ENCODE results near the gene NAB1. TPM values are rescaled to one million over a fixed set of nuclear protein-coding genes. Genes with fewer than 3 reads are reported as not detected.
A peak's percentile ranks its signal among the peaks of the same experiment; 100 is the strongest.

The NAB1 gene
- total RNA-seq, 2 experiments from 2014 or later: 23.0 to 24.8 TPM

GRCh38 chr2:190653931-190654330 is 5.0 kb downstream of the NAB1 start:
- CTCF ChIA-PET: interaction anchor here (1.6 to 2.2 kb wide), 2 partner anchors 9 to 26 kb away, joined by 5 to 9 read pairs; no protein-coding TSS in a partner anchor
- Mint-ChIP-seq H3K36me3 (ENCODE audit: low read depth) (peaks cover 8% of the 10 kb centered on the region), H3K27ac (no peak overlapping the region), H3K4me1 (ENCODE audit: low read depth) (peaks cover 39% of the 10 kb centered on the region), H3K27me3 (no peaks in the 10 kb centered on the region), H3K9me3 (no peaks in the 10 kb centered on the region), H3K4me3 (no peak overlapping the region)
- TF ChIP-seq, protein P1, sequence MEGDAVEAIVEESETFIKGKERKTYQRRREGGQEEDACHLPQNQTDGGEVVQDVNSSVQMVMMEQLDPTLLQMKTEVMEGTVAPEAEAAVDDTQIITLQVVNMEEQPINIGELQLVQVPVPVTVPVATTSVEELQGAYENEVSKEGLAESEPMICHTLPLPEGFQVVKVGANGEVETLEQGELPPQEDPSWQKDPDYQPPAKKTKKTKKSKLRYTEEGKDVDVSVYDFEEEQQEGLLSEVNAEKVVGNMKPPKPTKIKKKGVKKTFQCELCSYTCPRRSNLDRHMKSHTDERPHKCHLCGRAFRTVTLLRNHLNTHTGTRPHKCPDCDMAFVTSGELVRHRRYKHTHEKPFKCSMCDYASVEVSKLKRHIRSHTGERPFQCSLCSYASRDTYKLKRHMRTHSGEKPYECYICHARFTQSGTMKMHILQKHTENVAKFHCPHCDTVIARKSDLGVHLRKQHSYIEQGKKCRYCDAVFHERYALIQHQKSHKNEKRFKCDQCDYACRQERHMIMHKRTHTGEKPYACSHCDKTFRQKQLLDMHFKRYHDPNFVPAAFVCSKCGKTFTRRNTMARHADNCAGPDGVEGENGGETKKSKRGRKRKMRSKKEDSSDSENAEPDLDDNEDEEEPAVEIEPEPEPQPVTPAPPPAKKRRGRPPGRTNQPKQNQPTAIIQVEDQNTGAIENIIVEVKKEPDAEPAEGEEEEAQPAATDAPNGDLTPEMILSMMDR (IDR thresholded peaks at IDR 0.05): no peak
- DNase-seq: no peak
- intact Hi-C loops (cut with micrococcal nuclease): loop anchor here (5.0 kb wide), 1 partner anchor 122 kb away; the partner anchor contains the start of gene NEMP2
- ATAC-seq: no peak
- POLR2A ChIA-PET: interaction anchor here (0.6 to 1.3 kb wide), 2 partner anchors 12 to 13 kb away, joined by 3 read pairs; no protein-coding TSS in a partner anchor

DNA sequence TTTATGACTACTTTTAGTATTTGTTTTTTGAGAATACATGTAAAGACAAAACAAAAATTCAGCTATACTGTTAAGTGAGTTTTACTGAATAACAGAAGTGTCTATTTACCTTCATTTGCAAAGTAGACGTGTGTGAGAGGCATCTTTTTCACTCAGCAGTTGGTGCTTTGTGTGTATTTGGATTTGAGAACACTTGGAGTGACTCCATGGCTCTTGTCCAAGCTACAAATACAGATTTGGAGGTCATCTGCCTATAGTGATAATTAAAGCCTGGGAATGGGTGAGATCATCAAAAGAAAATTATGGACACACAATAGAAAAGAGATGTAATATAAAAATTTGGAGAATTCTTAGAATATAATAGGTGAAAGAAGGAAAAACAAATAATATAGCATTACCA is 6.2 kb downstream of the NAB1 start:
- no peaks in the 10 kb centered on the region for H3K9me3 Mint-ChIP-seq
- DNase-seq: no peak
- ChIA-PET POLR2A (interaction anchor here (1.3 kb wide), 1 partner anchor 12 kb away, joined by 3 read pairs; no protein-coding TSS in a partner anchor), CTCF (interaction anchor here (1.1 to 1.6 kb wide), 2 partner anchors 12 to 25 kb away, joined by 3 to 5 read pairs; no protein-coding TSS in a partner anchor)
- peaks cover 47% of the 10 kb centered on the region for H3K4me1 Mint-ChIP-seq (ENCODE audit: low read depth)
- ATAC-seq: no peak
- no peak overlapping the region for H3K4me3 Mint-ChIP-seq
- H3K36me3 Mint-ChIP-seq (ENCODE audit: low read depth): peaks cover 18% of the 10 kb centered on the region
- TF ChIP-seq, protein P1 (IDR thresholded peaks at IDR 0.05): no peak
- intact Hi-C loops (cut with micrococcal nuclease): no loop called here
- H3K27me3 Mint-ChIP-seq: no peaks in the 10 kb centered on the region
- H3K27ac Mint-ChIP-seq: no peak overlapping the region

DNA sequence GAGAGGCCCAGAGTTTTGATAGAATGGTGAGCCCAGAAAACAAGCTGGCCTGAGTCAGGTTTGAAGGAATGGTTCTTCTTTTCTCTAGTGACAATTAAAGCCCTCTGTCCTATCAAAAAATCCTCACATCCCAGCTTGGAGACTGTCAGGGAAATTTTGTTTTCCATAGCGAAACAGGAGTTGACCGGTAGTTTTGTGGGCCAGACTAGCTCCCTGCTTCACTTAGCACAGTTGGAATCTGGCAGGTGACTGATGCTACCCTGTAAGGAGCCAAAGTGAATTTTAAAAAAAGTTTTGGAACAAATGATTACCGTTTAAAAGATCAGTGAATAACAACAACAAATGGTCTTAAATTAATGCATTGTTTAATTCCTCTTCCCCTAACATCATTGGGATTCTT is 6.7 kb downstream of the NAB1 start:
- intact Hi-C loops (cut with micrococcal nuclease): no loop called here
- CTCF ChIA-PET: interaction anchor here (1.1 to 1.6 kb wide), 4 partner anchors 12 to 104 kb away, joined by 3 to 5 read pairs (median 3); no protein-coding TSS in a partner anchor
- H3K27me3 Mint-ChIP-seq: no peaks in the 10 kb centered on the region

DNA sequence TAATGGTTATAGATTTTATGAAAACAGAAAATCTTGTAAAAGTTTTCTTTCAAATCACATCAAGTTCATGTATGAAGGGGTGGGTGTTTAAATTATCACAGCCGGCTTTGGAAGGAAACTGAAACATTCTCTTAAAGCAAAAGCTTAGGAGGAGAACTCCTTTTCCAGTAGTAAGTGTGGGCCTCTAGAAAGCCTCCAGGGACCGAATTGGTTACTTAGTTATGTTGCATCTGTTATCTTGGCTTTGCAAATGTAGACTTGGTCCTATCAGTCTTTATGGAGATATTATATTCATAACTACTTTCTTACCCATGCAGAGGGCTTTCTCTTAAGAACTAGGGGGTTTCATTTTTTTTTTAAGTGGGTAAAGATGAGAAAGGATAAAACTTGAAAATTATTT is 7.4 kb downstream of the NAB1 start:
- Mint-ChIP-seq H3K36me3 (ENCODE audit: low read depth) (peaks cover 22% of the 10 kb centered on the region), H3K27ac (peak overlapping the region; percentile 39), H3K4me3 (no peak overlapping the region), H3K9me3 (no peaks in the 10 kb centered on the region), H3K27me3 (no peaks in the 10 kb centered on the region), H3K4me1 (ENCODE audit: low read depth) (peaks cover 51% of the 10 kb centered on the region)
- CTCF ChIA-PET: interaction anchor here (0.7 to 1.4 kb wide), 4 partner anchors 10 to 104 kb away, joined by 3 to 6 read pairs (median 3); no protein-coding TSS in a partner anchor
- intact Hi-C loops (cut with micrococcal nuclease): no loop called here
- TF ChIP-seq, protein P1 (IDR thresholded peaks at IDR 0.05): no peak
- ATAC-seq (no peak), DNase-seq (no peak)
- POLR2A ChIA-PET: no interaction called here

More for the DNA sequence above, 6.7 kb downstream of the NAB1 start:
- H3K4me1 Mint-ChIP-seq (ENCODE audit: low read depth): peaks cover 50% of the 10 kb centered on the region
- H3K9me3 Mint-ChIP-seq: no peaks in the 10 kb centered on the region
- no peak for DNase-seq
- H3K36me3 Mint-ChIP-seq (ENCODE audit: low read depth): peaks cover 18% of the 10 kb centered on the region
- POLR2A ChIA-PET: interaction anchor here (0.5 kb wide), 1 partner anchor 306 kb away, joined by 3 read pairs; no protein-coding TSS in a partner anchor
- ATAC-seq: no peak
- TF ChIP-seq, protein P1 (IDR thresholded peaks at IDR 0.05): no peak
- no peak overlapping the region for H3K27ac Mint-ChIP-seq
- no peak overlapping the region for H3K4me3 Mint-ChIP-seq

GRCh38 chr2:190657474-190658255 is 8.8 kb downstream of the NAB1 start:
- no peak for ATAC-seq
- POLR2A ChIA-PET: no interaction called here
- intact Hi-C loops (cut with micrococcal nuclease): no loop called here
- Mint-ChIP-seq H3K9me3 (no peaks in the 10 kb centered on the region), H3K36me3 (ENCODE audit: low read depth) (peaks cover 22% of the 10 kb centered on the region), H3K27ac (no peak overlapping the region), H3K27me3 (no peaks in the 10 kb centered on the region), H3K4me1 (ENCODE audit: low read depth) (peaks cover 52% of the 10 kb centered on the region), H3K4me3 (no peak overlapping the region)
- no peak for DNase-seq
- CTCF ChIA-PET: interaction anchor here (1.3 to 1.4 kb wide), 2 partner anchors 9 to 22 kb away, joined by 4 to 6 read pairs; no protein-coding TSS in a partner anchor
- TF ChIP-seq, protein P1 (IDR thresholded peaks at IDR 0.05): no peak

All from activated CD8-positive, alpha-beta T cell treated with anti-CD3 and anti-CD28 coated beads for 36 hours (primary cell).